Ishikawa (cell line): Measurements from ENCODE around the gene OSMR.

Source experiments
- EP300 ChIP-seq: IDR thresholded peaks from 2 replicates; pipeline ENCODE4 v1.6.1; 2012; ENCODE audit warnings: borderline replicate concordance
- TF ChIP-seq, protein P1 (sequence below): IDR thresholded peaks from 2 replicates; pipeline ENCODE4 v1.6.1; 2012

DNA sequence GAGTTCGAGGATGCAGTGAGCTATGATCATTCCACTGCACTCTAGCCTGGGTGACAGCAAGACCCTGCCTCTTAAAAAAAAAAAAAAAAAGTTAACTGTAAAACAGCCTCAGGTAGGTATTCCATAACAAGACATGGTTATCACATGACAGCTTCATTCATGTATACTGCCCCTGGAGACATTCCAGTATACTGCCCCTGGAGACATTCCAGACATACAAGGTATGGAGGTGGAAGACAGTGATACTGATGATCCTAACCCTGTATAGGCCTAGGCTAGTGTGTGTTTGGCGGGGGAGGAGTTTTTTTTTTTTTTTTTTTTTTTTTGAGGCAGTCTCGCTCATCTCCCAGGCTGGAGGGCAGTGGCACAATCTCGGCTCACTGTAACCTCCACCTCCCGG is 122.9 kb downstream of the OSMR start:
- TF ChIP-seq EP300: no peak
- TF ChIP-seq, protein P1, sequence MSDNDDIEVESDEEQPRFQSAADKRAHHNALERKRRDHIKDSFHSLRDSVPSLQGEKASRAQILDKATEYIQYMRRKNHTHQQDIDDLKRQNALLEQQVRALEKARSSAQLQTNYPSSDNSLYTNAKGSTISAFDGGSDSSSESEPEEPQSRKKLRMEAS: no peak
